Erythroblast (primary cell): ENCODE measurements around the gene SMOC2.

ENCODE experiments used
- GATA1 ChIP-seq: IDR thresholded peaks from 2 replicates; pipeline ENCODE4 v1.6.1; 2011; ENCODE audit warnings: low read depth, mild to moderate bottlenecking, control low read depth, low read length, moderate library complexity
- POLR2A ChIP-seq: IDR thresholded peaks from 2 replicates; pipeline ENCODE4 v1.6.1; 2011; ENCODE audit warnings: mild to moderate bottlenecking, low read length

- TF ChIP-seq POLR2A (no peak), GATA1 (no peak)
Observed at GRCh38 chr6:168554472-168554871, 113.5 kb downstream of the SMOC2 start.
